HG03354 (cell line): ENCODE results near the gene TLK1.
"Not testable (repeated sequence)": the region's sequence is repeated elsewhere in the genome, so short reads cannot be mapped to it uniquely, and the experiment has no call there.

Source experiments
- ATAC-seq: cut with Tn5 transposase; IDR thresholded peaks from one replicate; pipeline ENCODE4 v1.9.1; 2021; ENCODE audit warnings: mild to moderate bottlenecking; ENCODE audit not compliant: unreplicated experiment, poor library complexity, severe bottlenecking

Gene TLK1

GRCh38 chr2:171088057-171088834 is 72.4 kb downstream of the TLK1 start:
- ATAC-seq: no peak

GRCh38 chr2:171087547-171087946 is 73.1 kb downstream of the TLK1 start:
- ATAC-seq: no peak

- ATAC-seq: no peak
These were observed 74.1 kb downstream of the TLK1 start for GRCh38 chr2:171086352-171087290.

GRCh38 chr2:171084128-171084527 is 76.6 kb downstream of the TLK1 start:
- ATAC-seq: no peak

GRCh38 chr2:171083451-171083850 is 77.2 kb downstream of the TLK1 start:
- no peak for ATAC-seq

- ATAC-seq: no peak
These were observed 79.0 kb downstream of the TLK1 start for GRCh38 chr2:171081649-171082111.

- ATAC-seq: no peak
These were observed 80.1 kb downstream of the TLK1 start for GRCh38 chr2:171080607-171081006.

GRCh38 chr2:171076422-171076821 is 84.3 kb downstream of the TLK1 start:
- ATAC-seq: not testable (repeated sequence)

GRCh38 chr2:171072164-171072563 is 88.5 kb downstream of the TLK1 start:
- ATAC-seq: no peak

- ATAC-seq: no peak
These were observed 91.3 kb downstream of the TLK1 start for GRCh38 chr2:171069286-171069956.

GRCh38 chr2:171066110-171066509 is 94.6 kb downstream of the TLK1 start:
- ATAC-seq: no peak

- no peak for ATAC-seq
These were observed 103.1 kb downstream of the TLK1 start for GRCh38 chr2:171057575-171057974.

- no peak for ATAC-seq
These were observed 104.4 kb downstream of the TLK1 start for GRCh38 chr2:171056307-171056706.

- no peak for ATAC-seq
These were observed 111.0 kb downstream of the TLK1 start for GRCh38 chr2:171049691-171050090.

GRCh38 chr2:171046048-171046560 is 114.6 kb downstream of the TLK1 start:
- no peak for ATAC-seq

GRCh38 chr2:171044416-171044815 is 116.3 kb downstream of the TLK1 start:
- no peak for ATAC-seq

GRCh38 chr2:171042253-171042969 is 118.3 kb downstream of the TLK1 start:
- no peak for ATAC-seq

- no peak for ATAC-seq
These were observed 124.2 kb downstream of the TLK1 start for GRCh38 chr2:171036532-171036931.

GRCh38 chr2:171034315-171034714 is 126.4 kb downstream of the TLK1 start:
- no peak for ATAC-seq
